ENCODE results near the gene OR5B3. TPM values are rescaled to one million over a fixed set of nuclear protein-coding genes. Genes with fewer than 3 reads are reported as not detected.

OR5B3 gene
- total RNA-seq, 1 experiment from 2014 or later = not detected

- Mint-ChIP-seq H3K36me3 (peaks cover 6% of the 10 kb centered on the region; the same call in 1 of the 2 replicates), H3K9me3 (peaks cover 20% of the 10 kb centered on the region), H3K4me3 (no peak overlapping the region), H3K27me3 (ENCODE audit: low read depth) (no peaks in the 10 kb centered on the region), H3K4me1 (peaks cover 5% of the 10 kb centered on the region), H3K27ac (no peak overlapping the region)
- POLR2A ChIA-PET = no interaction called here
- CTCF ChIA-PET = no interaction called here
- ATAC-seq (no peak), DNase-seq (ENCODE audit: low spot score) (no peak)
- TF ChIP-seq CREM (CRISPR knock-in tag; IDR thresholded peaks at IDR 0.05) = no peak
Observed at GRCh38 chr11:58395581-58395980, 11.1 kb downstream of the OR5B3 start.

GRCh38 chr11:58394195-58394594 lies 12.5 kb downstream of the OR5B3 start:
- 0 out of 2 replicates have a peak, but pooled peaks cover 2% of the 10 kb centered on the region for H3K4me1 Mint-ChIP-seq
- CTCF ChIA-PET = no interaction called here
- H3K4me3 Mint-ChIP-seq = no peak overlapping the region
- H3K36me3 Mint-ChIP-seq = peaks cover 6% of the 10 kb centered on the region; the same call in 1 of the 2 replicates
- H3K27me3 Mint-ChIP-seq (ENCODE audit: low read depth) = no peaks in the 10 kb centered on the region
- H3K27ac Mint-ChIP-seq = no peak overlapping the region
- POLR2A ChIA-PET = interaction anchor here (0.6 kb wide), 1 partner anchor 517 kb away, joined by 3 read pairs; no protein-coding TSS in a partner anchor
- TF ChIP-seq ZNF512 (CRISPR knock-in tag; IDR thresholded peaks at IDR 0.05; ENCODE audit: borderline replicate concordance) (no peak), SMAD3 (CRISPR knock-in tag; IDR thresholded peaks at IDR 0.05; ENCODE audit: borderline replicate concordance) (no peak)
- H3K9me3 Mint-ChIP-seq = peaks cover 29% of the 10 kb centered on the region
- ATAC-seq (no peak), DNase-seq (ENCODE audit: low spot score) (no peak)

GRCh38 chr11:58392746-58393145 lies 13.9 kb downstream of the OR5B3 start:
- peaks cover 29% of the 10 kb centered on the region for H3K9me3 Mint-ChIP-seq
- ChIA-PET CTCF (no interaction called here), POLR2A (no interaction called here)
- ATAC-seq (no peak), DNase-seq (ENCODE audit: low spot score) (no peak)
- peaks cover 6% of the 10 kb centered on the region; the same call in 1 of the 2 replicates for H3K36me3 Mint-ChIP-seq
- no peak overlapping the region for H3K4me3 Mint-ChIP-seq
- TF ChIP-seq USF1 (CRISPR knock-in tag; IDR thresholded peaks at IDR 0.05) = no peak
- no peak for TF ChIP-seq HMGXB4 (CRISPR knock-in tag; IDR thresholded peaks at IDR 0.05)
- no peak for TF ChIP-seq ZNF219 (CRISPR knock-in tag; IDR thresholded peaks at IDR 0.05; ENCODE audit: borderline replicate concordance)
- TF ChIP-seq MLX (CRISPR knock-in tag; IDR thresholded peaks at IDR 0.05) = no peak
- TF ChIP-seq ZNF263 (CRISPR knock-in tag; IDR thresholded peaks at IDR 0.05; ENCODE audit: low read depth) = no peak
- no peak for TF ChIP-seq ZNF416 (CRISPR knock-in tag; IDR thresholded peaks at IDR 0.05)
- TF ChIP-seq CBFB (CRISPR knock-in tag; IDR thresholded peaks at IDR 0.05; ENCODE audit: low read depth) = no peak
- no peaks in the 10 kb centered on the region for H3K27me3 Mint-ChIP-seq (ENCODE audit: low read depth)
- H3K4me1 Mint-ChIP-seq = no peaks in the 10 kb centered on the region
- H3K27ac Mint-ChIP-seq = no peak overlapping the region

- TF ChIP-seq ZNF423 (CRISPR knock-in tag; IDR thresholded peaks at IDR 0.05) = no peak
- no peak for DNase-seq (ENCODE audit: low spot score)
- Mint-ChIP-seq H3K9me3 (peaks cover 33% of the 10 kb centered on the region), H3K36me3 (peaks cover 6% of the 10 kb centered on the region; the same call in 1 of the 2 replicates), H3K27me3 (ENCODE audit: low read depth) (no peaks in the 10 kb centered on the region), H3K27ac (no peak overlapping the region), H3K4me1 (no peaks in the 10 kb centered on the region), H3K4me3 (no peak overlapping the region)
- POLR2A ChIA-PET = no interaction called here
- ATAC-seq = no peak
- CTCF ChIA-PET = no interaction called here
Observed at GRCh38 chr11:58391879-58392278, 14.8 kb downstream of the OR5B3 start.

GRCh38 chr11:58390551-58391063 lies 16.1 kb downstream of the OR5B3 start:
- Mint-ChIP-seq H3K9me3 (peaks cover 36% of the 10 kb centered on the region), H3K4me3 (no peak overlapping the region), H3K27me3 (ENCODE audit: low read depth) (no peaks in the 10 kb centered on the region), H3K36me3 (peaks cover 5% of the 10 kb centered on the region; the same call in 1 of the 2 replicates), H3K4me1 (no peaks in the 10 kb centered on the region), H3K27ac (no peak overlapping the region)
- POLR2A ChIA-PET = no interaction called here
- no peak for DNase-seq (ENCODE audit: low spot score)
- ATAC-seq = no peak
- CTCF ChIA-PET = no interaction called here
- TF ChIP-seq SMAD4 (CRISPR knock-in tag; IDR thresholded peaks at IDR 0.05) (no peak), AFF4 (CRISPR knock-in tag; IDR thresholded peaks at IDR 0.05; ENCODE audit: borderline replicate concordance) (no peak), KAT7 (CRISPR knock-in tag; IDR thresholded peaks at IDR 0.05; ENCODE audit: borderline replicate concordance) (no peak), SP1 (CRISPR knock-in tag; conservative IDR thresholded peaks at IDR 0.05) (no peak), ZBTB21 (CRISPR knock-in tag; IDR thresholded peaks at IDR 0.05; ENCODE audit: borderline replicate concordance) (no peak), NFYB (CRISPR knock-in tag; conservative IDR thresholded peaks at IDR 0.05; ENCODE audit: low read depth) (no peak), ZNF263 (CRISPR knock-in tag; IDR thresholded peaks at IDR 0.05; ENCODE audit: low read depth) (no peak), TCF7 (CRISPR knock-in tag; IDR thresholded peaks at IDR 0.05; ENCODE audit: low read depth) (no peak)

All from WTC11 (cell line).